ENCODE results near the gene CHRM4.

The CHRM4 gene

DNA sequence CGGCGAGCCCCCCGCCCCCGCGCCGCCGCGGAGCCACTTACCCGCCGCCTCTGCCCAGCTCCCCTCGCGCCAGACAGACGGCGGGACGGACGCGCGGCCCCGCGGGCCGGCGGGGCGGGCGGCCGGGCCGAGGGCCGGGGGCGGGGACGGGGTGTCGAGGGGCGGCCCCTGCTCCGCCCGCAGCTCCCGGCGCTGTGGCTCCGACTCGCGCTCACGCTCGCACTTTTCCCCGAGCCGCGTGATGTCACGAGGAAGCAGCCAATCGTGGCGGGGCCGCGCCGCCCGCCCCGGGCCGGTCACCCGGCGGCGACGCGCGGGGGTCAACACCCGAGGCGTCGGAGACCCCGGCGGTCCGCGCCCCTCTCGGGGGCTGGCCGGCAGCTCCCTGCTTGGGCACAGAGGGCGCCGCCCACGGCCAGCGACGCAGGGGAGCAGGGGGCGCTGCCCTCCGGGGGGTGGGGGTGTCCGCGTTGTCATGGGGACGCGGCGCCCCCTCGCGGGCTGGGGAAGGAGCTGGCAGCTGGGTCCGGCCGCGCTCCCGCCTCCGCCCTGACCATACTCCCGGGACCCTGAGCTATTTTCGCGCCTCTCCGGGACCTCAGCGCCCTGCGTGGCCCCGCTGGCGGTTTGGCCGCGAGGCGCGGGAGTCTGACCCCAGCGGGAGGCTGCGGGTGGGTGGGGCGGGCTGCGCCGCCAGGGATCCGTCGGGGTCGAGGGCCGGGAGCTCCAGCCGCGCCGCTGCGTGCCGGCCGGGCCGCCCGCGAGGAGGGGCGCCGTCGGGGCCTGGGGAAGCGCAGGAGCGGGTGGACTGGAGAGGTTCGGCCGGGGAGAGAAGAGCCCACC is at the start of gene CHRM4:
Gene CHRM4, minus strand, starts transcription at position 199 of the 843 bp plus-strand sequence. CDS start 5,219 bp downstream, outside the sequence.
- DNase-seq = peak; percentile 22

DNA sequence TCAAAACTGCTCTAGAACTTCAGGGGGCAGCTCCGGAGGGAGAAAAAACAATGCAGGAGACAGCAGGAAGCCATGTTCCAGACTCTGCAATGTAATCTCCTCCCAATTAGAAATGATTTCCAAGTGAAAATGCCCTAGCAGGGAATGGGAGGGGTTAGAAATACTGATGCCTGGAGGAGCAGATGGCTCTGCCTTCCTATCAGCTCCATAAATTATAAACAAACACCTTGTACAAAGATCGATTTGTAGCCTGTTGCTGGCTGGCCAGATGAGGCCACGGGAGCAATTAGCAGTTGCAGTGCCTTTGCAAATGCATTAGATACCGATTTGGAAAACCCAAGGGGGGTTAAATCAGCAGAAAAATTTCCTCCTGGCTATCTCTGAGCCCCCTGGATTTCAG is 46.6 kb upstream of the CHRM4 start:
- no peak for DNase-seq

DNA sequence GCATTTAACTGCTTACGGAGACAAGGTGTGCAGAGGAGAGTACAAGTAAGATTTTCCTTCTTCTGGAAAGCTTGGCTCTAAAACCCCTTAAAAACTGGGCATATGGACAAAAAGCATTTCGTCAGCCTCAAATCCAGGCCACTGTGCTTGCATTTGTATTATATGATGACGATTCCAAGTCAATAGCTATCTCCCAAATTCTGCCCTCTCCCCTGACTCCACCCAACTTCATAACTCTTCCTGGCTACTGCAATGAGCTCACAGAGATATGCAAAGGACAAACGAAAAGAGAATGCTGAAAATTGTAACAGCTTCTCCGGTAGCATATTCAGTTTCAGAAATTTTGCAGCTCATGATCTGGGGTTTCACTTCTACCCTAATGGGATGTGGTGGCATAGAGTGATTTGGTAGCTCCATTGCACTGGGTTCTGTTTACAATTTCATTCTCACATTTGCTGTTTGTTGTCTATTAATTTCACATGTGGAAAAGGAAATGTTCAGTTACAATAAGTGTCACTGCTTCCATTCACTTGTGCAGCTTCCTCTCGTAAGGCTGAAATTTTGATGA is 45.6 kb upstream of the CHRM4 start:
- no peak for DNase-seq

DNA sequence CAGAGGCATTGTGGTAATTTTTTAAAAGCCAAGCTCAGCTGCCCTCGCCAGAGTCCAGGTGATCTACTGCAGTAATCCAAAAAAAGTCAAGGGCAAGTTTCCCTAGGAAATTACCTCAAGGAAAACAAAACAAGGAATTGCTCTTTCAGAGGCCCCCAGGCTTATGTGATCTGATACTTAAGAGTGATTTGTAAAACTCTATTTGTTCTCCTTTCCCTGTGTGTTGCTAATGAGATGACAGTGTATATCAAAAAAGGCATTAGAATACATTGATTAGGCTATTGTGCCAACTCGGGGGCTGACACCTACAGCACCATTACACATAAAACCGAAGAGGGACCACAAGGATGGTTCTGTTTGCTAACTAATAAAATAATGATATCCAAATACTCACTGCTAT is 44.5 kb upstream of the CHRM4 start:
- DNase-seq = no peak

DNA sequence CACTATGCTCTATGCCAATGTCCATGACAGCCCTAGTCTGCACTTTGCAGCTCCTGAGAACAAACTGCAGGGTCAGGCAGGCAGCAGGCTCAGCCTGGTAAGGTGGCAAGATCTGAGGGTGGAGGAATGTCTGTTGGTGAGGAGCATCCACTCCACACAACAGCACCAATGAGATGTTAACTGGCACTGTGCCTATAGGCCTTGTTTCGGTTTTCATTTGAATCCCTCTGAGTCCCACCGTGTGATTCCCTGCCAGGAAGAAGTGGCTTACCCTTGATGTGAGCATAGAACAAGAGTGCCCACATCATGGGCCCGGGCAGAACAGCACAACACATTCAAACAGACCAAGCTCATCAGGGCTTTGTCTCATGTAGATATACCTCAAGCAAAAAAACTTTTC is 44.1 kb upstream of the CHRM4 start:
- DNase-seq = no peak

DNA sequence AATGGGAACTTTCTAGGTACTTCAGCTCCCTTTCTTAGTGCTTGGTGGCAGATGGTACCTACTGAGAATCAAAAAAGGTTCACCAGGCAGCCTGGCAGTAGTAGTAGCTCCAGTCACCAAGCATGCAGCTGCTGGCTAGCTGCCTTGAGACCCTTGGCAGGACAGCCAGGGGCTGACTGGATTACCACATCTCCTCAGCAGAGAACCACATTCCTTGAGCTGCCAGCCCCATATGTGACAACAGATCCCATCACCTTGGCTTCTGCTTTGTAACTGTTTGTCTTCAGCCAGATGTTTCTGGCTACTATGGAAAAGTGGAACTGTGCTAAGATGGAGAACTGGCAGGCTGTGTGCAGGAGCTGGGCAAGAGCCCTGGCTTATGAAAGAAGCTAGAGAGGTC is 39.6 kb upstream of the CHRM4 start:
- DNase-seq = no peak

DNA sequence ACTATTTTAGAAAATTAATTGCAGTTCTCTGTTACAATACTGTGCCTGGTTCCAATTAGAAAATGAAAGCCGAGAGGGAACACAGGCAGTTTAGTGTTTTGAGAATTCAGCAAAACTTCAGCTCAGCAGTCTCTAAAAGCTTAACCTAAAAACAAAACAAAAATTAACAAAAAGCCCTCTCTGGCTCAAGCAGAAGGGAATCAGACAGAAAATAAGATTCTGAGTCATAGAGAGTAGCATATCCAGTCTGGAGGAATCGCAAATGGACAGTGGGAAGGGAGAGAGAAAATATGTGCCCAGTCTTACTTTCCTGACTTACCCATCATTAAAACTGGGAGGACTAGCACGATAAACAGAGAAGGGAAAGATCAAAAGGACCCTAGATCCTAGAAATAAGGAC is 38.1 kb upstream of the CHRM4 start:
- DNase-seq = no peak

DNA sequence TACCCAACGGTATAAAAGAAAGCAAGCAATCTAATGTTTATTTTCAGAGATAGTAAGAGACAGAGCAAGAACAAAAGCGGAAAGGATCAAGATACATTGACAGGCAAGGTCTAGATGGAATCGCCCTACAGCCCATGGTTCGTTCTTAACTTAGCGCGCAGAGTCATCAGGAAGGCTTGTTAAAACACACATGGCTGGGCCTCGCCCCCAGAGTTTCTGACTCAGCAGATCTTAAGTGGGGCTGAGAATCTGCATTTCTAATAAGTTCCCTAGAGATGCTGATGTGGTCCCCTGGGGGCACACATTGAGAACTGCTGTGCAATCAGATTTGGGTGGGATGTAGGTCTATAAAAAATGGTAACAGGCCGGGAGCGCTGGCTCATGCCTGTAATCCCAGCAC is 35.8 kb upstream of the CHRM4 start:
- DNase-seq = no peak

DNA sequence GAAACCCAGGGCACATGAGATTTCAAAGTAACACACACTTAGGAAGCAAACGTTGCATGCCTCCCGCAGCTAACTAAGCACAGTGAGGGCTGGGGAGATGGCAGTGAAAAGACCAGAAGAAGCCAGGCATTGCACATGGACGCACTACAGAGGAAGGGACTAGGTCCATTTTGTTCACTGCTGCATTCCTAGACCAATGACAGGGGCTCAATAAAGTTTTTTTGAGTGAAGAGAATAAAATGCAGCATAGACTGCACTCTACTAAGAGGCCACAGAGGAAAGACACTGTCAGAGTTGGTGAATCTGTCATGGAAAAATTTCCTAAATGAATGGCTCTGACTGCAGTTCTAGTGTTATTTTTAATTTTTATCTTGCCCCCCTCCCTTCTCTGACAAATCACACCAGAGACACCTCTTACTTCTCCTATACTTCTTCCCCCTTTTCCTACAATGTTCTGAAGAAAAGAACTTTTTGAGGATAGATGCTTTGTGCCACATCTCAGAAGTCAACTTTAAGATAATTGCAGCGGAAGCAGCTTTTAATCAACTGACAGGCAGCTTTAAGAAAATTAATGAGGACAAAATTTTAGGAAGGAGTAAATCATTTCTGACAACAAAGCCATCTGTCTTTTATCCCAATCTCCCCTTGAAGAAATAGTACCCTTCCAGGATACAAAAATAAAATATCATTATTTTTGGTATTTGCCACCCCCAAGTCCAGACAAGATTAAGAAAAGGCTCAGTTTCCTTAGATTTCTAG is 34.8 kb upstream of the CHRM4 start:
- no peak for DNase-seq

DNA sequence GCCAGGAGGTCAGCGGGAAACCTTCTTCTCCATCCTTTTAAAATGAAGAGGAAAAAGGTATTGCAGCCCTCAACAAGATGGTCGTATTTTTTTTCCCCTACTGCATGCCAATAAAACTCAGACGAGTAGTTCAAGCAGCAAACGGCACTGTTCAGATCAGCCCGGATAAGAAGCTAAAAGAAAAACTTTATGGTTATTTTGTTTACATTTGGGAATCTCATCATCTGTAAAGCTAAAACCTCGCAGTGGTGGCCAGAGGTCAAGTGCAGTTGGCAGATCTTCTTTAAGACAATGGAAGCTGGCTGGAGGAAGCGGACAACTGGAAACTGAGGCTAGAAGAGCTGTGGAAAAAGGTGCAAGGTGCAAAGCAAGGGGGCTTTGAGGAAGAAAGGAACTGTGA is 31.0 kb upstream of the CHRM4 start:
- no peak for DNase-seq

DNA sequence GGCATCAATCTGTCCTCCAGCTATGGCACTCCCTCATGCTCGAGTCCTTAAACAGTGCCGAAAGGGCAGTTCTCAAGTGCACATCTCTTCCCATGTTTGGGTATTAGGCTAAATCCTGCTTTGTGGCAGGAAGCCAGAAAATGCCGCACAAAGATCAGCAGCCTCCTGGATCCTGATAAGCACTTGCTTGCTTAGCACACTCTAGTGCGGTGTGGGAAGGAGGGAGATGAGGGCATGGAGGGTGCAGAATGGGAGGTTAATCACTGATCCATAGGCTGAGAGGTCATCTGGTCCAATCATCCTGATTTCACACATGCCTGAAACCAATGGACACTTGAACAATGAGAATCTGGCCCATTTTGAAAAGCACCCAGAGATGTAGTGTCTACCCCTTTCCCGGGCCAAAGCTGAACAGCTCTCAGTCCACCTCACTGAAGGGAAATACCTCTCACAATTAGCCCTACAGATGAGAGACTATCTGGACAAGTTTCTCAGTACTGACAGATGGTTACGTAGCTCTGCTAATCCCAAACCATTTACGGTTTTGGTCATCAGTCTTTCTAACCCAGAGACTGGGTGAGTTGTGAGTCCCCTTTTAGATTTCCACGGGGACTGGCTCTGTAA is 29.8 kb upstream of the CHRM4 start:
- DNase-seq = no peak

DNA sequence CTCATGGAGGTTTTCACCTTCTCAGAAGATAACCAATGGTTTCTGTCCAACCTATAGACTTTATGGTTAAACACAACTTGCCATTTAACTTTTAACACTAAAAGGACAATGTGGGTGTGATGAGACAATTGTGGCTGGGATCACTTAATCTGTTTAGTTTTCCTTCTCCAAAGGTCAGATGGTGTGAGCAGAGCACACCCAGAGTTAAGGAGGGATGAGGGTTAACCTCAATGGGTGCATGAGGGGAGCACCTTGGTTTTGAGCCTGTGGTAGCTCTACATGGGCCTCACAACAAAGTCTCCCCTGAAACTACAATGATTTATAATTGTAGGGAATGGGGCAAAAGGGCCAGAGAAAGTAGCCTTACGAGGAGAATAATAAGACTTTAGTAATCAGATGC is 28.9 kb upstream of the CHRM4 start:
- no peak for DNase-seq

DNA sequence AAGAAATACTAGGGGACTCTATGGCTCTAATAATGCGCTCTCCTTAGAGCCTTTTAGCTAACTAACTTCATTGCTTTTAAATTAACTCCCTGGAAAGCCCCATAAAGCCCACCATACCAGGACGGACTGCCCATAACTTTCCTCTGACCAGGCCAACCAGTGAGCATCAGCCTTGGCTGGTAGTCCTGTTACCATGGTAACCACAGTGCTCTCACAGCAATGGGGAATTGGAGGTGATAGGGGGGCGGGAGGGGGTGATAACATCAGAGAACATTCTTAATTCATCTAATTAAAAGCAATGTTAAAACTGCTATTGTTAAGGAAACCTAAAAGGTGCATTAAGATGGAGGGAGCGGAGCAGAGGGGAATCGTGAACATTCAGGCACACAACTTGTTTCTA is 27.2 kb upstream of the CHRM4 start:
- no peak for DNase-seq

DNA sequence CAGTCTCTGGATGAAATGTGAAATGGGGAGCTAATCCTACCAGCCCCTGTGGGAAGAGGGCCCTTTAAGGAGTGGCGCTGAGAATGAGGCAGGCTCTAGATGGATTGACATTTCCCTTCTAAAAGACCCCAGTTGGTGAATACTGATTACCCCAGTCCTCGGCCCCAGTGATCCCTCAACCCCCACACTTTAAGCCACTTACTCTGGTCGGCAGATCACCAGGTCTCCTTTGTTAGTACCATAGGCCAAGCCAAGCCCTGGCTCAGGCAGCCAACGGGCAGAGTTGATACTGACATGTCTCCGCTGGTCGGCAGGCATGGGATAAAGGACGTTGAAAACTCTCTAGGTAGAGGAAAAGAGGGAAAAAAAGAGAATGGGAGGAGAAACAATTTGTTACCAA is 26.1 kb upstream of the CHRM4 start:
- DNase-seq = no peak

DNA sequence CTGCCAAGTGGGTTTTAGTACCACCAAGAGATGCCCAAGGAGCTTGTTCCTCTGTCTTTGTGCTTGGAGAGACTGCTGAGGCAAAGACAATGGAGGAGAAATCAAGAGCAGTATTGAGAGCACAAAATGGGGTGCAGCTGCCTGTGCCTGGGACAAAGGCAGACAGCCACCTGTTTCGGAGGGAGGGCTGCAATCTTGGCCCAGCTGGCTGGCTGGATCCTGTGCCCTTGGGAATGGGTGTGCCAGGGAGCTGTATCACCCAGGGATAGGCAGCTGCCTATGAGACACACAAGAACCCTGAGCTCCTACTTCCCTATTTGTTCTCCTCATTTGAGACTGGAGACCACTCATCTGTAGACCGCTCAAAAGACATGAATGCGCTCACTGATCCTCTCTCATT is 23.3 kb upstream of the CHRM4 start:
- no peak for DNase-seq

DNA sequence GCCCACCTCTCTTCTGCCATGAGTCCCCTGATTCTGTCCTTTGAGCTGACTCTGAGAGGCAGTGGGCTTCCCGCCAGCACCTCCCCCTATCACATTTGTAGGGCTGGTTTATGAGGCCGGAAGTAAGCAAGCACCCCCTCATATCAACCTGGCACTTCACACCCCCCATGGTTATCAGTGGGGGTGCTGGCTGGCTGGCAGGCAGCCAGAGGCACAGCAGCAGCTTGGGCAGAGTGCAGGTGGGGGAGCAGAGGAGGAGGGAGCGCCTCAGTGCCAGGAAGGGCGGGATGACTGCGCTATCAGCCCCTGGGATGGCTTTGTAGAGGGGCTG is 22.9 kb upstream of the CHRM4 start:
- DNase-seq = no peak

DNA sequence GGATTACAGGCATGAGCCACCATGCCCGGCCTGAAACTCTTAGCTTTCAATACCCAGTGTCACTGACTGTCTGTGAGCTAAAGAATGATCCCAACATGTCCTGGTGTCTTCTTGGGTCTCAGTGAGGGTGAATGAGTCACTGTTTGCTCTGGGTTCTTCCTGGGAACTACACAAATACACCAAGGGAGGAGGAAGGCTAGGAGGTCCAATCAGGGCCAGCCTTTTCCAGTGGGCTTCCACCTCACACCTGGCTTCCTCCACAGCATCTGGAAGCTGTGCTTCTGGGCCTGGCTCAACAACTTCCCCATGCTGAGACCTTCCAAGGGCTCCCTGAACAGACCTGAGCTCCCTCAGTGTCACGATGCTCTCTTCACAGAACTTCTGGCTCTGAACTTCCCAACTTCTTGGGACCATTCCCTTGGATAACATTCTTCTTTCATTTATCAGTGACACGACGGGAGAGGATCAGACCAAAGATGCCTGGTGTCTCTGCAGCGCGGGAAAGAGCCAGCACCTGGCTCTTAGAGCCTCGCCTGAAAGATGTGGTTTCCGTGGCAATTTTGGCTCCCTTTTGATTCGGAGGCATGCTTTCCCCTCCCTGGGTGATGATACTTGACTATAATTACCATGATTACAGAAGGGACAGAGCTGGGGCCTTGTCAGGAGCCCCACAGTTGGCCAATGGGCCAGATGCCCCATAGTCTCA is 22.3 kb upstream of the CHRM4 start:
- no peak for DNase-seq

DNA sequence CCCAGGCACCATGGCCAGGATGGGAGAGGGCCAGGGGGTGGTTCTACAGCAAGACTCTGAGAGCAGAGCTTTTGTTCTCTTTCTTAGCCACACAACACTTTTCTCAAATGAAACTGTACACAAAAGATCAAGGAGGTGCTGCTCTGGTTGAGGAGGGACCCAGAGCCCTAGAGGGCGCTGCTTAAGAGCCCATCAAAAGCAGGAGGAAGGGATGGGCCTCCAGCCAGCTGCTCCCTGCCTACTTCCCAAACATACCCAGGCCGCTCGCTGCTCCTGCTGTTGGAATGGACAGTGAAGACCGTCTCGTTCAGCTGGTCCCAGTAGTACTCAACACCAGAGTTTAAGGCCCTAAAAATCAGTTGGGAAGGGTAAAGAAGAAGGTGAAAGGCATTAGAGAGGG is 18.4 kb upstream of the CHRM4 start:
- DNase-seq = no peak

DNA sequence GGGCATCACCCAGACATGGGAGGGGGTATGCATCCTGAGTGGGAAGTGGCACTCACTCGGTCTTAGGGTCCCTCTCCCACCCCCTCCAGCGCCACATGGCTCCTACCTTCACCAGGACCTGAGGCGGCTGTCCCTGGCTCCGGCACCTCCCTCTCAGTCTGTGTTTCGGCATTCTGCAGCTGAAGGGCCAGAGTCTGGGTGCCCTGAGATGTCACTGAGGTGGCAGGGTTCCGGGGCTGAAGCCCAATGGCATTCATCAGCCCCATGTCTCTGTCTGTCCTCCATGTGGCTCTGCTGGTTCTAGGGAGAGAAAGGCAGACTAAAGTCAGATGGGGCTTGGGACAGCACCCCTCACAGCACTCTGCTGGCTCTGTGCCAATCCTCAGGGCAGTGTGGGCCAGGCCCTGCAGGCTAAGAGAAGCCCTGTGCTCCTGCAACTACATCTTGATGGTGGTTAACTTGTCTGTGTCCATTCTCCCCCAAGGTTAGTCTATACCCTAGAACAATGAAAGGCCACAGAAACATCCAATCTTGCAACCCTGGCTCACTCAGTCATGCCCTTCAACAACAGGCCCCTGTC is 16.9 kb upstream of the CHRM4 start:
- DNase-seq = no peak

DNA sequence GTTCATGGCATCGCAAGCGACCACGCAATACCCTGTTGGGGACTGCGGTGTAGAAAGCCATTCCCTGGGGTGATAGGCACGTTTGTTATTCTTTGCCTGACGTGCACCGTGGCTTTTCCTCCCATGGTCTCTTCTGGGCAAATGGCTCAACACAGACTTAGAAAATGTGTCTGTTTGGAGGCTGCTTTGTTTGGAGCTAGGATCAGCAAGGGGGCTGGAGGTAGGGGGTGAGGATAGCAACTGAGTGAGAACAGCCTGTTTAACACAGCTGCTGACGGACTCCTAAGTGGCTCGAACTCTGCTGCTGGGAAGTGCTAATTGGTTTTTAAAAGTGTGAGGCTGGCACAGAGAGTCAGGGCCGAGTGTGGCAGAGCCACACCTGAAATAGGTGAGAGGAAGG is 16.1 kb upstream of the CHRM4 start:
- no peak for DNase-seq

DNA sequence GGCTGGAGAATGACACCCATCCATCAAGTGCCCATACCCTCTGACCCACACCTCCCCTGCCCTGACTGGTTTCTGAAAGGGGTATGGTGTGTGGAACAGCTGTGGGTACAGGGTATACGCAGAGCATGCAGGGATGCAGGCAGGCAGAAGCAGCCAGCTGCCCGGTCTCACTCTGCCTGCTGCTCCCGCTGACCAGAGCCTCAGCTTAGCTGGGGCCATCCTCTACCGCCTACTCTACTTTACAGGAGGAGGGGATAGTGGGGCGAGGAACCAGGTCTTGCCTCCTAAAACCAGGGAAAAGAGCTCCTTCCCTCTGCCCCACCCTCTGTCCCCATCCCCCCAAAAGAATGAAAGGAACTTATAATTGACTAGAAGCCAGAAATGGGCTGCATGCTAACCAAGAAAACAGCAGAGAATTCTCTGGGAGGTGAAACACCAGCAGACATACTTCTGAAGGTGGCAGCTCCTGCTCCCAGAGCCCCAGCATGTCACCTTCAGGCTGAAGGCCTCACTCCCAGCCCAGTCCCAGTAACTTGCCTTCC is 13.0 kb upstream of the CHRM4 start:
- no peak for DNase-seq

Measured in HCEC 1CT (cell line).